Stimulated activated memory B cell treated with anti-CD40 and anti-IgM and Interleukin-4, amounts not matched to agents 10 μg/mL and 1 μg/mL and 100 μg/mL, for 72 hours (primary cell): ENCODE results near the gene CDC42EP5.
A peak's percentile ranks its signal among the peaks of the same experiment; 100 is the strongest.

Experiments
- ATAC-seq: fragments of 150-1000 bp; cut with Tn5 transposase; 2 replicates; pipeline ENCODE4 v1.10.0; 2021
- H3K27ac Mint-ChIP-seq: one replicate; pipeline ENCODE4 v1.8.0; 2022; ENCODE audit warnings: mild to moderate bottlenecking, mixed read lengths
- H3K27me3 Mint-ChIP-seq: one replicate; pipeline ENCODE4 v1.8.0; 2022; ENCODE audit warnings: mixed read lengths
- H3K36me3 Mint-ChIP-seq: one replicate; pipeline ENCODE4 v1.8.0; 2022; ENCODE audit warnings: mixed read lengths
- H3K4me1 Mint-ChIP-seq: one replicate; pipeline ENCODE4 v1.8.0; 2022; ENCODE audit warnings: mixed read lengths
- H3K4me3 Mint-ChIP-seq: one replicate; pipeline ENCODE4 v1.8.0; 2022; ENCODE audit warnings: mild to moderate bottlenecking, moderate library complexity, mixed read lengths
- H3K9me3 Mint-ChIP-seq: one replicate; pipeline ENCODE4 v1.8.0; 2022; ENCODE audit warnings: mixed read lengths

CDC42EP5 gene

DNA sequence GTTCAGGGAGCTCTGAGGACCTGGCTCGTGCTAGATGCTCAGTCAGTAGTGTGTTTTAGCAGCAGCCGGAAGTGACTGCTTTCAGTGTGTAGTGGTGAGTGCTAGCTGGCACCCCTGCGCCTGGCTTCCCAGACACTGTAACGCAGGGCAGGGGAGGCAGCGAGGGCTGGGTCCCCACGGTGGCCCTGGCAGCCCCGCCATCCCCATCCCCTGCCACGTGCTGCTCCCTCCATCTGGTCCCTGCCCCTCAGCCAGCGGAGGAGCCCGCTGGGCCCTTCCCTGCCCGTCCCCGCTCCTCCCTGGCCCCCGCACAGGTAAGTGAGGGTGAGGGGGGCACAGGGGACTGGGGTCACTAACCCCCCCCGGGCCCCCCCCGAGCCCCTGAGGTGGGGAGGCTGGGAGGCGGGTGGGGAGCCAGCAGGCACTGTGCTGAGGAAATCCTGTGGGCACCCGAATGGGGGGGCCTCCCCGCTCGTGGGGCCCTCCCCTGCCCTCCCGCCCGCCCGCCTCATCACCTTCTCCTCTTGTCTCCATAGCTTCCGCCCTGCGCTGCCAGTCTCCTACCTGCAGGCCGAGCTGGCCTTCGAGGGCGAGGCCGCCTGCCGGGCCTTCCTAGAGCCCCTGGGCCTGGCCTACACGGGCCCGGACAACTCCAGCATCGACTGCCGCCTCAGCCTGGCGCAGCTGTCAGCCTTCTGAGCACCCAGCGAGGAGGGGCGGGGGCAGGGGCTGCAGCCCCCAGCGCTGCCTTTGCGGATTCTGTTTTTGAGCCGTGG is 12.7 kb downstream of the CDC42EP5 start:
- H3K27ac Mint-ChIP-seq, result peak overlapping the region; percentile 22

DNA sequence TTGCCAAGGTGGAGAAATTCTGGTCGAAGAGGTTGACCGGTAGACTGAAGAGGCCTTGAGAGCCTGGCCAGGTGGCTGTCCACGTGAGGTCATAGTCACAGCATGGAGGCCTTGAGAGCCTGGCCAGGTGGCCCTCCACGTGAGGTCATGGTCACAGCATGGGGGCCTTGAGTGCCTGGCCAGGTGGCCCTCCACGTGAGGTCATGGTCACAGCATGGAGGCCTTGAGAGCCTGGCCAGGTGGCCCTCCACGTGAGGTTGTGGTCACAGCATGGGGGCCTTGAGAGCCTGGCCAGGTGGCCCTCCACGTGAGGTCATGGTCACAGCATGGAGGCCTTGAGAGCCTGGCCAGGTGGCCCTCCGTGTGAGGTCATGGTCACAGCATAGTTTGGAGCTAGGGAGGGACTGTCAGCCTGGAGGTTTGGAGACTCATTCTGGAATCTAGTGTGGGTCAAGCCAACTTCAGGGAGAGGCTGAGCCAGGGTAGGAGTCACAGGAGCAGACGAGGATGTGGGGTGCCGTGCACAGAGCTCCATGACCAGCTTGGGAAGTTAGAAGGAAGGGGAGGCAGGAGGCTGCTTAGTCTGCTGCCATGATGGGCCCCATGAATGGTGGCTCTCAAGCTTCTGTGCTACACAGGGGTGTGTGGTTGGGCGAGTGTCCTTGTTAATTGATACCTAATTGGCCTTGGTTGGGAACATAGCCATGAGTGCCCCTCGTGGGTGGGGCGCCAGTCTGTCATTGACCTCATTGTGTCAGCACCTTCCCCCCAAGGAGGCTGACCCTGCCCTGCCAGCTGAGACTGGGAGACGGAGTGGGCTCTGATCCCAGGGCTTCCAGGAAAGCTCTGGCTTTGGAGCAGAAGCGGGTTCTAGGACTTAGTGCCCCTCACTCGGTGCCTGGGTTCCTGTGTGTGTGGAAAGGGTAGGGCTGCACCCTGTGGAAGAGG is 13.5 kb downstream of the CDC42EP5 start:
- Mint-ChIP-seq H3K9me3 (no peaks in the 10 kb centered on the region), H3K4me3 (no peak overlapping the region), H3K27me3 (no peaks in the 10 kb centered on the region), H3K4me1 (peaks cover 48% of the 10 kb centered on the region), H3K27ac (no peak overlapping the region), H3K36me3 (peaks cover 54% of the 10 kb centered on the region)
- ATAC-seq, result no peak

More for the DNA sequence above, 12.7 kb downstream of the CDC42EP5 start:
- ATAC-seq, result no peak
- Mint-ChIP-seq H3K4me3 (no peak overlapping the region), H3K27me3 (no peaks in the 10 kb centered on the region), H3K36me3 (peaks cover 46% of the 10 kb centered on the region), H3K4me1 (peaks cover 52% of the 10 kb centered on the region), H3K9me3 (no peaks in the 10 kb centered on the region)

GRCh38 chr19:54458648-54459281 is 14.3 kb downstream of the CDC42EP5 start:
- H3K27me3 Mint-ChIP-seq, result no peaks in the 10 kb centered on the region
- H3K9me3 Mint-ChIP-seq, result no peaks in the 10 kb centered on the region
- no peak overlapping the region for H3K4me3 Mint-ChIP-seq
- H3K4me1 Mint-ChIP-seq, result peaks cover 40% of the 10 kb centered on the region
- ATAC-seq, result no peak
- peaks cover 62% of the 10 kb centered on the region for H3K36me3 Mint-ChIP-seq
- H3K27ac Mint-ChIP-seq, result peak overlapping the region; percentile 9

DNA sequence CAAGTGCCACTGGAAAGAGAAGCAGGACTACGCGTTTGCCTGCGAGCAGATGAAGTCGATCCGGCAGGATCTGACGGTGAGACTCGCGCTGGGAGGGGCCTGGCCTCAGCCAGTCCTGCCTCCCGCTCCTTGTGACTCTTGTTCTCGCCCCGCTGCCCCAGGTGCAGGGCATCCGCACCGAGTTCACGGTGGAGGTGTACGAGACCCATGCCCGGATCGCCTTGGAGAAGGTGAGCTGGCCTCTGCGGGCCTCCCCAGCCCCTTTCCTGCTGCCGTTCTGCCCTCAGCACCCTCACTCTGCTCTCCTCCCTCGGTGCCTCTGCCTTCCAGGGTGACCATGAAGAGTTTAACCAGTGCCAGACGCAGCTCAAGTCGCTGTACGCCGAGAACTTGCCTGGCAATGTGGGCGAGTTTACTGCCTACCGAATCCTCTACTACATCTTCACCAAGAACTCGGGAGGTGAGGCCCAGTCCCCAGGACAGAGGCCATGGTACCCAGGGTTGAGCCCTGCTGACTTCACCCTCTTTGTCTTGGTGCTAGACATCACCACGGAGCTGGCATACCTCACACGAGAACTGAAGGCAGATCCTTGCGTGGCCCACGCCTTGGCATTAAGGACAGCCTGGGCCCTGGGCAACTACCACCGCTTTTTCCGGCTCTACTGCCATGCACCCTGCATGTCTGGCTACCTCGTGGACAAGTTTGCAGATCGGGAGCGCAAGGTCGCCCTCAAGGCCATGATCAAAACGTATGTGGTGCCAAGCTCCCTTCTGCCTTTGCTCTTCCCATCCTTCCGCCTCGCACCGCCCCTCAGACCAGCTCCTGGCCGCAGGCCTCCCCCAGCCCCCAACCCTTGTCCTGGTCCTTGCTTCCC is 15.1 kb downstream of the CDC42EP5 start:
- Mint-ChIP-seq H3K4me1 (peaks cover 43% of the 10 kb centered on the region), H3K27me3 (no peaks in the 10 kb centered on the region), H3K27ac (peak overlapping the region; percentile 9), H3K9me3 (no peaks in the 10 kb centered on the region), H3K36me3 (peaks cover 70% of the 10 kb centered on the region), H3K4me3 (no peak overlapping the region)
- no peak for ATAC-seq

- ATAC-seq, result no peak
- H3K27ac Mint-ChIP-seq, result no peak overlapping the region
These were observed 16.4 kb downstream of the CDC42EP5 start for GRCh38 chr19:54456423-54457373.

DNA sequence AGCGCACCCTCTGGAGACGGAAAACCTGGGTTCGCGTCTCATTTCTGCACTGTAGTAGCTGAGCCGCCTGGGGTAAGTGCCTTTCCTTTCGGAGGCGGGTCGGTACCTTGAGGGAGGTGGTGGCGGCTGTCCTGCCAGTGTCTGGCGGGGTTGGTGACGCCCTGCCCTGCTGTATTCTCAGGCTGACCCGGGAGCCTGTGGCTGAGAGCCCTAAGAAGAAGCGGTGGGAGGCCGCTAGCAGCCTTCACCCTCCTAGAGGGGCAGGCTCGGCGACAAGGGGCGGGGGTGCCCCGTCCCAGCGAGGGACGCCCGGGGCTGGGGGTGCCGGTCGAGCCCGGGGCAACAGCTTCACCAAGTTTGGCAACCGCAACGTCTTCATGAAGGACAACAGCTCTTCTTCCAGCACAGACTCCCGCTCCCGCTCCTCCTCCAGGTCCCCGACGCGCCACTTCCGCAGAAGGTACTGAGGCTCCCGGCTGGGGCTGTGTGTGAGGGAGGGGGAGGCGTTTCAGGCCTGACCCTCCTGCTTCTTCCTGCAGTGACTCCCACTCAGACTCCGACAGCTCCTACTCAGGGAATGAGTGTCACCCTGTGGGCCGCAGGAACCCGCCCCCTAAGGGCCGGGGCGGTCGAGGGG is 17.2 kb downstream of the CDC42EP5 start:
- peaks cover 74% of the 10 kb centered on the region for H3K36me3 Mint-ChIP-seq
- no peak overlapping the region for H3K4me3 Mint-ChIP-seq

More at GRCh38 chr19:54456423-54457373, 16.4 kb downstream of the CDC42EP5 start:
- Mint-ChIP-seq H3K4me3 (no peak overlapping the region), H3K9me3 (no peaks in the 10 kb centered on the region), H3K27me3 (no peaks in the 10 kb centered on the region), H3K36me3 (peaks cover 73% of the 10 kb centered on the region), H3K4me1 (peaks cover 38% of the 10 kb centered on the region)

GRCh38 chr19:54454781-54455675 is 18.1 kb downstream of the CDC42EP5 start:
- Mint-ChIP-seq H3K27ac (no peak overlapping the region), H3K36me3 (peaks cover 83% of the 10 kb centered on the region)
- no peak for ATAC-seq

More for the DNA sequence above, 17.2 kb downstream of the CDC42EP5 start:
- no peak for ATAC-seq
- Mint-ChIP-seq H3K9me3 (no peaks in the 10 kb centered on the region), H3K27ac (no peak overlapping the region), H3K27me3 (no peaks in the 10 kb centered on the region), H3K4me1 (peaks cover 40% of the 10 kb centered on the region)

DNA sequence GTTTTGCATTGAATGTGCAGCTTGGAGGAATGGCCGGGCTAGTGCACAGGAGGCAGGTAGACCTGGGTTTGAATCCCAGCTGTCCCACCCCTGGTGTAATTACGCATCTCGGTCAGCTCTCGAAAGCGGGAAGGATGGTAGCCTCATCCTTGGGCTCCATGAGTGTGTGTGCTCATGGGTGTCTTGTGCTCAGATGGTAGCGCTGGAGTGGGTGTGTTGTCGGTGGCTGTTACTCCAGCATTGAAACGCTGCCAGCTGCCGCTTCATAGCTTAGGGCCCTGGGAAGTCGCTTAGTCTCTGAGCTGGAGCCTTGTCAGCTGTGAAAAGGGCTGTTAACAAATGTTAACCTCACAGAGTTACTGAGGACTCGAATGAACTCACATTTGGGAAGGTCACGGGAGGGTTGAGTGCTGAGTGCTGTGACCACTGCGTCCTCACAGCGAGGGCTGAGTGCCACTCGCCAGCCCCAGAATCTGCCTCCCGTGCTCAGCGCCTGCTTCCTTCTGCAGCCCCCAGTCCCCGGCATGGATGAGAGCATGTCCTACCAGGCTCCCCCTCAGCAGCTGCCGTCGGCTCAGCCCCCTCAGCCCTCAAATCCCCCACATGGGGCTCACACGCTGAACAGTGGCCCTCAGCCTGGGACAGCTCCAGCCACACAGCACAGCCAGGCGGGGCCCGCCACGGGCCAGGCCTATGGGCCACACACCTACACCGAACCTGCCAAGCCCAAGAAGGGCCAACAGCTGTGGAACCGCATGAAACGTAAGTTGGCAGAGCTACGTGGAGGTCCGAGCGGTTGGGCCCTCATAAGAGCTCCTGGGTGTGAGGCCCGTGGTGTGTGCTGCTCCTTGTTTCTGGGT is 18.9 kb downstream of the CDC42EP5 start:
- Mint-ChIP-seq H3K36me3 (peaks cover 82% of the 10 kb centered on the region), H3K4me3 (no peak overlapping the region), H3K27ac (no peak overlapping the region), H3K9me3 (no peaks in the 10 kb centered on the region), H3K4me1 (peaks cover 45% of the 10 kb centered on the region), H3K27me3 (no peaks in the 10 kb centered on the region)
- no peak for ATAC-seq

More at GRCh38 chr19:54454781-54455675, 18.1 kb downstream of the CDC42EP5 start:
- Mint-ChIP-seq H3K9me3 (no peaks in the 10 kb centered on the region), H3K27me3 (no peaks in the 10 kb centered on the region), H3K4me1 (peaks cover 48% of the 10 kb centered on the region), H3K4me3 (no peak overlapping the region)

- H3K4me3 Mint-ChIP-seq, result no peak overlapping the region
These were observed 20.5 kb downstream of the CDC42EP5 start for GRCh38 chr19:54452626-54453025.

GRCh38 chr19:54451997-54452396 is 21.1 kb downstream of the CDC42EP5 start:
- Mint-ChIP-seq H3K4me1 (peaks cover 49% of the 10 kb centered on the region), H3K27ac (no peak overlapping the region), H3K27me3 (no peaks in the 10 kb centered on the region), H3K4me3 (no peak overlapping the region), H3K9me3 (no peaks in the 10 kb centered on the region), H3K36me3 (peaks cover 66% of the 10 kb centered on the region)
- no peak for ATAC-seq

More at GRCh38 chr19:54452626-54453025, 20.5 kb downstream of the CDC42EP5 start:
- no peak for ATAC-seq
- H3K9me3 Mint-ChIP-seq, result no peaks in the 10 kb centered on the region
- peaks cover 43% of the 10 kb centered on the region for H3K4me1 Mint-ChIP-seq
- no peak overlapping the region for H3K27ac Mint-ChIP-seq
- no peaks in the 10 kb centered on the region for H3K27me3 Mint-ChIP-seq
- peaks cover 72% of the 10 kb centered on the region for H3K36me3 Mint-ChIP-seq

DNA sequence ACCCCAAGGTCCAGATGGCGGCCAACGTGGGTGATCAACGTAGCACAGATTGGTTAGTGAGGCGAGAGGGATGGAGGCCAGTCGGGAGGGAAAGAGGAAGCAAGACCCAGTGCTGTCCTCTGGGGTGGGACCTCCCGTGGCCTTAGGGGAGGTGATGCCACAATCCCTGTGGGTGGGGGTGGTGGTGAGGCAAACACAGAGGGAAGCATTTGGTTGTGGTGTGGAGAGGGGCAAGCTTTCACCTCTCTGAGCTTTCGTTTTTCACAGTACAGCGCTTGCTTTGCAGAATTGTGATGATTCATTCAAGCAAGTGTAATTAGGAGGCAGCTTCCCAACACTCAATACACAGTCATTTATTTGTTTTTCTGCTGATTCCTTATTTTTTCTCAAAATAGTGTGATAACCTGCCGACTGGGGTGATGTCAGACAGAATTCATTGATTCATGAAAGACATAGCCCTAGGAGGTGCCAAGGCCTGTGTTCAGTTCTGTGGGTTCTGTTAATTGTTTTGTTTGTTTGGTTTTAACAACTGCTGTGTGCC is 21.7 kb downstream of the CDC42EP5 start:
- peaks cover 53% of the 10 kb centered on the region for H3K4me1 Mint-ChIP-seq
- peak overlapping the region; percentile 99 for H3K27ac Mint-ChIP-seq
- H3K9me3 Mint-ChIP-seq, result no peaks in the 10 kb centered on the region

More for the DNA sequence above, 21.7 kb downstream of the CDC42EP5 start:
- Mint-ChIP-seq H3K27me3 (no peaks in the 10 kb centered on the region), H3K36me3 (peaks cover 64% of the 10 kb centered on the region), H3K4me3 (peak overlapping the region; percentile 100)
- no peak for ATAC-seq
